Spleen (tissue), 11 donors: ENCODE measurements around the gene FSTL4. TPM values are rescaled to one million over a fixed set of nuclear protein-coding genes. Genes with fewer than 3 reads are reported as not detected.

Source experiments
- DNase-seq: peaks from one replicate; pipeline ENCODE4 v3.0.0-alpha.2; 2020
- H3K27ac ChIP-seq, 8 donors: fragments of 200-600 bp; sonication (generic) in 7 of 8; 1 replicate in 4 of 8; 2 replicates in 4 of 8; pipeline versions ENCODE4 v1.5.0 to v1.8.0; 2016 to 2021; ENCODE audit warnings: inconsistent platforms in 4 of 8, mild to moderate bottlenecking in 4 of 8, moderate library complexity in 1 of 8
- H3K27me3 ChIP-seq, 7 donors: fragments of 200-600 bp; sonication (generic) in 6 of 7; replicated peaks in 1 of 7; 1 replicate in 4 of 7; 2 replicates in 3 of 7; pipeline versions ENCODE4 v1.5.0 to v1.8.0; 2016 to 2021; ENCODE audit warnings: inconsistent platforms in 3 of 7, mild to moderate bottlenecking in 1 of 7
- H3K36me3 ChIP-seq, 6 donors: fragments of 200-600 bp; sonication (generic) in 5 of 6; 1 replicate in 4 of 6; 2 replicates in 2 of 6; pipeline versions ENCODE4 v1.5.0 to v1.8.0; 2016 to 2021; ENCODE audit warnings: inconsistent platforms in 2 of 6
- H3K4me1 ChIP-seq, 6 donors: fragments of 200-600 bp; sonication (generic) in 5 of 6; 1 replicate in 3 of 6; 2 replicates in 3 of 6; pipeline versions ENCODE4 v1.5.0 to v1.8.0; 2016 to 2021; ENCODE audit warnings: inconsistent platforms in 3 of 6
- H3K4me3 ChIP-seq, 8 donors: fragments of 200-600 bp; sonication (generic) in 7 of 8; 1 replicate in 4 of 8; 2 replicates in 4 of 8; pipeline versions ENCODE4 v1.5.0 to v1.8.0; 2016 to 2021; ENCODE audit warnings: inconsistent platforms in 4 of 8, mild to moderate bottlenecking in 4 of 8, moderate library complexity in 2 of 8
- H3K9me3 ChIP-seq, 8 donors: fragments of 200-600 bp; sonication (generic) in 7 of 8; 1 replicate in 4 of 8; 2 replicates in 4 of 8; pipeline versions ENCODE4 v1.5.0 to v1.8.0; 2016 to 2021; ENCODE audit warnings: inconsistent platforms in 4 of 8
- POLR2A ChIP-seq, 3 donors: fragments of 450-650 bp; IDR thresholded peaks; one replicate each; pipeline ENCODE4 v1.5.1; 2017; ENCODE audit warnings: antibody characterized with exemption in 3 of 3, mild to moderate bottlenecking in 1 of 3
- POLR2AphosphoS5 ChIP-seq, 3 donors: sonication (generic); formaldehyde crosslinking; IDR thresholded peaks; one replicate each; pipeline ENCODE4 v1.5.1; 2017; ENCODE audit warnings: antibody characterized with exemption in 3 of 3
- WGBS, 5 donors: extraction: QIAGEN DNeasy Blood & Tissue Kit in 3 of 5; methylation state at CpG; one replicate each; pipeline versions ENCODE4 v1.1.5 to v1.1.7; 2013 to 2018; 5-methylcytosine and 5-hydroxymethylcytosine counted together
- intact Hi-C: fragments of 100-400 bp; cut with DNase I; formaldehyde crosslinking; loops from one replicate; pipeline ENCODE4 v1.15.0; 2023; ENCODE audit warnings: low total_unique reads
- polyA plus RNA-seq, 3 donors: library from polyadenylated mRNA; stranded (reverse); fragments of 200-250 nt; gene quantifications; one replicate each; pipeline ENCODE4 v1.2.1, GENCODE V29; 2013
- total RNA-seq, 7 donors: library from RNA; depleted of rRNA in 3 of 7; stranded (reverse); fragments of >200 nt in 3 of 7; fragmentation: NEBNext Ultra II Directional in 4 of 7; extraction: Animal tissue kit (Norgen Biotek cat#: 25700) in 4 of 7; gene quantifications; one replicate each; pipeline versions ENCODE4 v1.1.0 to v1.2.1, GENCODE V29; 2016 to 2021
- TF ChIP-seq, protein P1 (sequence below), 11 experiments: fragments of 200-600 bp in 7 of 11; fragments of 450-650 bp in 4 of 11; sonication (generic) in 4 of 11; IDR thresholded peaks in 8 of 11; conservative IDR thresholded peaks in 3 of 11; 1 replicate in 7 of 11; 2 replicates in 4 of 11; pipeline versions ENCODE4 v1.4.0 to v1.8.0; 2016 to 2021; ENCODE audit warnings: antibody characterized with exemption in 11 of 11, inconsistent platforms in 4 of 11, mild to moderate bottlenecking in 1 of 11
- donor health status: healthy with polysubstance abuse.
- donor health status: DM: no; HTN: no; CAD: no; lungs with moderate emphysema.
- donor health status: DM: no; HTN: no; CAD: no.
- donor health status: Bipolar disorder and iron deficiency.
- donor health status: healthy.
- donor health status: DM: no; HTN: no; CAD: no.
- donor health status: DM: yes; HTN: yes; CAD: no.

FSTL4 gene
- total and polyA plus RNA-seq, 10 donors, result under 0.01 to 1.0 (median 0.37) TPM; not detected in 4

DNA sequence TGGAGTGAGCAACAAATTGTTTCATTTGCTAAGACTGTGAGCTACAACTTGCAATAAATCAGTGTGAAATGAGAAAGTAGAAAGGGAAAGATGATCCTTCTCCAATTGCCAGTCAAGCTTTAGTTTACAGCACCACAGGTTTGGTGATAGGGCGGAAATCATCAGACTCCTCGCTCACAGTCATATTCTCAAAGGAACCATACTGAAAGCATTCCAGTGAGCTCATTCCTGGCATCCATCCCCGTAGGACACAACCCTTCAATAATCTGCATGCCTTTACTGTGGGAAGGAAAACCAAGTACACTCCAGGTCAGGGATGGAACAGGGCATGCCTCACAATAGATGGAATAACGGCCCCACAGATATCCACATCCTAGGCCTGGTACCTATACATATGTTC is 80.7 kb downstream of the FSTL4 start:
- intact Hi-C loops, result no loop called here
- Histone ChIP-seq H3K4me1 (no peaks in the 10 kb centered on the region), H3K27ac (no peak overlapping the region), H3K4me3 (no peak overlapping the region), H3K27me3 (peaks cover 0 to 10% (median 0%) of the 10 kb centered on the region in 7 donors), H3K9me3 (no peaks in the 10 kb centered on the region), H3K36me3 (no peaks in the 10 kb centered on the region)
- 36 to 85% (median 59%) methylated on average over 4 of the region's 4 CpGs for WGBS, 5 donors
- DNase-seq, result no peak
- TF ChIP-seq, protein P1, sequence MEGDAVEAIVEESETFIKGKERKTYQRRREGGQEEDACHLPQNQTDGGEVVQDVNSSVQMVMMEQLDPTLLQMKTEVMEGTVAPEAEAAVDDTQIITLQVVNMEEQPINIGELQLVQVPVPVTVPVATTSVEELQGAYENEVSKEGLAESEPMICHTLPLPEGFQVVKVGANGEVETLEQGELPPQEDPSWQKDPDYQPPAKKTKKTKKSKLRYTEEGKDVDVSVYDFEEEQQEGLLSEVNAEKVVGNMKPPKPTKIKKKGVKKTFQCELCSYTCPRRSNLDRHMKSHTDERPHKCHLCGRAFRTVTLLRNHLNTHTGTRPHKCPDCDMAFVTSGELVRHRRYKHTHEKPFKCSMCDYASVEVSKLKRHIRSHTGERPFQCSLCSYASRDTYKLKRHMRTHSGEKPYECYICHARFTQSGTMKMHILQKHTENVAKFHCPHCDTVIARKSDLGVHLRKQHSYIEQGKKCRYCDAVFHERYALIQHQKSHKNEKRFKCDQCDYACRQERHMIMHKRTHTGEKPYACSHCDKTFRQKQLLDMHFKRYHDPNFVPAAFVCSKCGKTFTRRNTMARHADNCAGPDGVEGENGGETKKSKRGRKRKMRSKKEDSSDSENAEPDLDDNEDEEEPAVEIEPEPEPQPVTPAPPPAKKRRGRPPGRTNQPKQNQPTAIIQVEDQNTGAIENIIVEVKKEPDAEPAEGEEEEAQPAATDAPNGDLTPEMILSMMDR (IDR thresholded peaks at IDR 0.05 in 8 of 11, conservative IDR thresholded peaks at IDR 0.05 in 3 of 11), result no peak
- TF ChIP-seq POLR2AphosphoS5 (IDR thresholded peaks at IDR 0.05) (no peak), POLR2A (IDR thresholded peaks at IDR 0.05) (no peak)

DNA sequence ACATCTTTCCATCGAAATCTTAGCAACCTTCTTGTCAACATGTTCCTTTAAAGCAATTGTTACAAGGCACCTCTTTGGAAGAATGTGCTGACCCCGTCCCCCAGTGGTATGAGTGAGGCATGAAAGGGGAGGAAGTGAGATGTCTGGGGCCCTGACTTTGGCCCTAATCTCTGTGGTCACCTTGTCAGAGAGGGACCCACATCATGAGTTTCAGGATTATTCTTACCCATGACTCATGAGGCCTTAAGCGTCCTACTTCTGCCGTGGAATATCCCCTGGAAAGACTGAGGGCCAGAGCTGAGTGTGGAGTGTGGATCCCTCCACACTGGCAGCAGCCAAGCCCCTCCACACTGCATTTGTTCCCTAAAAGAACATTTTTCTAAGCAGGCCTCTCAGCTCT is 81.2 kb downstream of the FSTL4 start:
- Histone ChIP-seq H3K27me3 (peaks cover 0 to 10% (median 0%) of the 10 kb centered on the region in 7 donors), H3K4me3 (no peak overlapping the region), H3K27ac (no peak overlapping the region), H3K36me3 (no peaks in the 10 kb centered on the region), H3K4me1 (no peaks in the 10 kb centered on the region), H3K9me3 (no peaks in the 10 kb centered on the region)
- DNase-seq, result no peak
- 66 to 84% (median 73%) methylated on average over 4 of the region's 4 CpGs for WGBS, 5 donors
- TF ChIP-seq POLR2AphosphoS5 (IDR thresholded peaks at IDR 0.05) (no peak), POLR2A (IDR thresholded peaks at IDR 0.05) (no peak)
- TF ChIP-seq, protein P1 (IDR thresholded peaks at IDR 0.05 in 8 of 11, conservative IDR thresholded peaks at IDR 0.05 in 3 of 11), result no peak
- intact Hi-C loops, result no loop called here

DNA sequence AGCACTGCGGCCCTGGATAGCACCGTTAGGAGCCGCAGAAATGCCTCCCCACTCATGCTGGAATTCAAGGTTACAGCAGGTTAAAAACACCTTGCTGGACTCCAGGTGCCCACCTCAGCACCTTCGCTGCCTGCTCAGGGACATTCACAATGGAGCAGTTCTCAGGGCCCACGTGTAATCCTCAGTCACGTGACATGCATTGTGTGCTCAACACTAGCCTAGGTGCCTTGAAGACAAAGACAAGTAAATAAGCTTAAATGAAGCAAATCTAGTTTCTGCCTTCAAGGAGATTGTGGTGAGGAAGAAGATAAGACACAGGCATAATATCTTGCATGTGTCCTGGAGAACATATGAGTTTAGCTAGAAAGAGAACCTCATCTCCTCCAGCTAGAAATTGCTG is 82.1 kb downstream of the FSTL4 start:
- H3K4me1 ChIP-seq, result no peaks in the 10 kb centered on the region
- TF ChIP-seq POLR2A (IDR thresholded peaks at IDR 0.05), result no peak
- TF ChIP-seq, protein P1 (IDR thresholded peaks at IDR 0.05 in 8 of 11, conservative IDR thresholded peaks at IDR 0.05 in 3 of 11), result no peak
- no peak for TF ChIP-seq POLR2AphosphoS5 (IDR thresholded peaks at IDR 0.05)
- no peak for DNase-seq
- no peaks in the 10 kb centered on the region for H3K9me3 ChIP-seq
- no peaks in the 10 kb centered on the region for H3K36me3 ChIP-seq
- H3K4me3 ChIP-seq, result no peak overlapping the region
- 74 to 91% (median 80%) methylated on average over 6 of the region's 6 CpGs for WGBS, 5 donors
- H3K27ac ChIP-seq, result no peak overlapping the region
- intact Hi-C loops, result no loop called here
- peaks cover 0 to 6% (median 0%) of the 10 kb centered on the region in 7 donors for H3K27me3 ChIP-seq

DNA sequence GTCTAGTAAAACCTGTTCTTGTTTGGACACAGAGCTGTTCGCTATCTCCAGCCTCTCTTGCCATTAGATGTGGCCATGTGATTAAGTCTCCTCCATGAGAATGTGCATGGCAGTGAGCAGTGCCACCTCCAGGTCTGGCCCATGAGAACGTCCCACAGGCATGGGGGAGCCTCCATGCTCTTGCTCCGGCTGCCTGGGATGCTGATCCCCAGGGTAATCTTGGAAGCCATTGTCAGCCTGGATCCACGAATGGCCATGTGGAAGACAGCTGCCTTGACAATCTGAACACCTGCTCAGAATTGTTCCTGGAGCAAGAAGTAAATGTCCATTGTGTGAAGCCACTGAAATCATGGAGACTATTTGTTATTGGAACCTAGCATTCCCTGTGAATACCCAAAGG is 83.5 kb downstream of the FSTL4 start:
- TF ChIP-seq POLR2A (IDR thresholded peaks at IDR 0.05), result no peak
- no peak for TF ChIP-seq POLR2AphosphoS5 (IDR thresholded peaks at IDR 0.05)
- TF ChIP-seq, protein P1 (IDR thresholded peaks at IDR 0.05 in 8 of 11, conservative IDR thresholded peaks at IDR 0.05 in 3 of 11), result no peak
- 34 to 85% (median 60%) methylated on average over 3 to 4 of the region's 4 CpGs for WGBS, 5 donors
- DNase-seq, result no peak
- no peaks in the 10 kb centered on the region for H3K9me3 ChIP-seq
- H3K27ac ChIP-seq, result no peak overlapping the region
- no peak overlapping the region for H3K4me3 ChIP-seq
- H3K27me3 ChIP-seq, result peaks cover 0 to 10% (median 0%) of the 10 kb centered on the region in 7 donors
- intact Hi-C loops, result no loop called here
- H3K4me1 ChIP-seq, result no peaks in the 10 kb centered on the region
- no peaks in the 10 kb centered on the region for H3K36me3 ChIP-seq
